CMK (cell line): ENCODE results near the gene APOBEC3F.
A peak's percentile ranks its signal among the peaks of the same experiment; 100 is the strongest.

Experiments used
- DNase-seq: peaks from one replicate; pipeline ENCODE4 v3.0.0-alpha.2; 2010; ENCODE audit warnings: low read depth

Gene APOBEC3F

GRCh38 chr22:39094717-39095389, 54.2 kb downstream of the APOBEC3F start:
- no peak for DNase-seq

GRCh38 chr22:39095971-39096370, 55.3 kb downstream of the APOBEC3F start:
- no peak for DNase-seq

- peak; percentile 40 for DNase-seq
These were observed 56.7 kb downstream of the APOBEC3F start, which contains the start of gene APOBEC3H for GRCh38 chr22:39097098-39098020. TSS of gene APOBEC3H (plus strand) at chr22:39097244. CDS start at chr22:39100279, 3,035 bp downstream.

GRCh38 chr22:39098026-39098425, 57.4 kb downstream of the APOBEC3F start:
- DNase-seq = no peak

GRCh38 chr22:39098576-39098975, 57.9 kb downstream of the APOBEC3F start:
- DNase-seq = no peak

GRCh38 chr22:39101226-39101625, 60.6 kb downstream of the APOBEC3F start:
- DNase-seq = no peak

- DNase-seq = no peak
These were observed 62.8 kb downstream of the APOBEC3F start for GRCh38 chr22:39103431-39103830.
